ENCODE results near the gene PRKCA. TPM values are rescaled to one million over a fixed set of nuclear protein-coding genes. Genes with fewer than 3 reads are reported as not detected.

Gene PRKCA
- total RNA-seq, 2 experiments from 2014 or later, result 84.4 to 87.9 TPM

DNA sequence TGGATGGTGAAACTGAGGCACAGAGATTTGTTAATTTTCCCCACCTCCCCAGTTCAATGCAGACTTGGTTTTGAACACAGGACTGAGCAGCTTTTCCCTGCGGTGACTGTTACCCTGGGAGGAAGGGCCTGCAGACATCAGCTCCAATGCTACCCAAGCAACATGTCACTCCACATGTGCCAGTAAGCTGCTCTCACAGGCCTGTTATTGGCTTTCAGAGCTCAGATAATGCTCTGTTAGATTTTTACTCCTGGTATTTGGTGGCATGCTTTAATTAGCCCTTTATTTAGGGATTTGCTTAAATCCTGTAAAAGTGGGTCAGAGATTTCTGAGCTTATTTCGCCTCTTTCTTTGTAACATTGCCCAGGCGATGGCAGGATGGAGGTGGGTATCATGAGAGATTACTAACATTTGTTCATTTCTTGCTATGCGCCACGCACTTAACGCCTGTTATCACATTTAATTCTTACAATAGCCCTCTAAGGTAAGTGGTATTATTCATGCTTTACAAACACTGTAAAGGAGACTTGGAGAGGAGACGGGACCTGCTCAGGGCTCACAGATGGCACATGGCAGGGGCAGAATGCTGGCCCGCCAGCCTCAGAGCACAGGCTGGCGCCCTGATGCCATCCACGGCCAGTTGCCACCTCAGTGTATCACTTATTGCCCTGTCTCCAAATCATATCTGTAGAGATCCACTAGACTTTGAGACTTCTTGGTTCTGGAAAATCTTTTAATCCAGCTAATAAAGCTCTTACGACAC is 448.5 kb downstream of the PRKCA start:
- Mint-ChIP-seq H3K27me3 (no peaks in the 10 kb centered on the region), H3K4me1 (ENCODE audit: low read depth) (no peaks in the 10 kb centered on the region), H3K27ac (no peak overlapping the region), H3K9me3 (no peaks in the 10 kb centered on the region), H3K36me3 (ENCODE audit: low read depth) (peaks cover 21% of the 10 kb centered on the region), H3K4me3 (no peak overlapping the region)
- no peak for DNase-seq
- TF ChIP-seq, protein P1, sequence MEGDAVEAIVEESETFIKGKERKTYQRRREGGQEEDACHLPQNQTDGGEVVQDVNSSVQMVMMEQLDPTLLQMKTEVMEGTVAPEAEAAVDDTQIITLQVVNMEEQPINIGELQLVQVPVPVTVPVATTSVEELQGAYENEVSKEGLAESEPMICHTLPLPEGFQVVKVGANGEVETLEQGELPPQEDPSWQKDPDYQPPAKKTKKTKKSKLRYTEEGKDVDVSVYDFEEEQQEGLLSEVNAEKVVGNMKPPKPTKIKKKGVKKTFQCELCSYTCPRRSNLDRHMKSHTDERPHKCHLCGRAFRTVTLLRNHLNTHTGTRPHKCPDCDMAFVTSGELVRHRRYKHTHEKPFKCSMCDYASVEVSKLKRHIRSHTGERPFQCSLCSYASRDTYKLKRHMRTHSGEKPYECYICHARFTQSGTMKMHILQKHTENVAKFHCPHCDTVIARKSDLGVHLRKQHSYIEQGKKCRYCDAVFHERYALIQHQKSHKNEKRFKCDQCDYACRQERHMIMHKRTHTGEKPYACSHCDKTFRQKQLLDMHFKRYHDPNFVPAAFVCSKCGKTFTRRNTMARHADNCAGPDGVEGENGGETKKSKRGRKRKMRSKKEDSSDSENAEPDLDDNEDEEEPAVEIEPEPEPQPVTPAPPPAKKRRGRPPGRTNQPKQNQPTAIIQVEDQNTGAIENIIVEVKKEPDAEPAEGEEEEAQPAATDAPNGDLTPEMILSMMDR (IDR thresholded peaks at IDR 0.05), result no peak
- ATAC-seq, result no peak
- CTCF ChIA-PET, result interaction anchor here (0.9 kb wide), 1 partner anchor 14 kb away, joined by 3 read pairs; no protein-coding TSS in a partner anchor
- intact Hi-C loops (cut with micrococcal nuclease), result no loop called here
- POLR2A ChIA-PET, result no interaction called here

DNA sequence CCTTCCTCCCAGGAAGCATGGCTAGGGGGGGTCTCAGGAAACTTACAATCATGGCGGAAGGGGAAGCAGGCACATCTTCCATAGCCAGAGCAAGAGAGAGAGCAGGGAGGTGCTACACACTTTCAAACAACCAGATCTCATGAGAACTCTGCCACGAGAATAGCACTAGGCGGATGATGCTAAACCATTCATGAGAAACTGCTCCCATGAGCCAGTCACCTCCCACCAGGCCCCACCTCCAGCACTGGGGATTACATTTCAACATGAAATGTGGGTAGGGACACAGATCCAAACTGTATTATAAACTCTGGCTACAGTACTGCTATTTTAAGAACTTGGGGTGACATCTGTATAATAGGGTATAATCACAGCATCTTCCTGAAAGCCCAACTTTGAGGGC is 449.4 kb downstream of the PRKCA start:
- Mint-ChIP-seq H3K27me3 (no peaks in the 10 kb centered on the region), H3K4me3 (no peak overlapping the region), H3K9me3 (no peaks in the 10 kb centered on the region), H3K27ac (no peak overlapping the region), H3K36me3 (ENCODE audit: low read depth) (peaks cover 20% of the 10 kb centered on the region), H3K4me1 (ENCODE audit: low read depth) (no peaks in the 10 kb centered on the region)
- no peak for ATAC-seq
- TF ChIP-seq, protein P1 (IDR thresholded peaks at IDR 0.05), result no peak
- intact Hi-C loops (cut with micrococcal nuclease), result no loop called here
- ChIA-PET CTCF (interaction anchor here (0.9 kb wide), 1 partner anchor 15 kb away, joined by 3 read pairs; no protein-coding TSS in a partner anchor), POLR2A (no interaction called here)
- no peak for DNase-seq

DNA sequence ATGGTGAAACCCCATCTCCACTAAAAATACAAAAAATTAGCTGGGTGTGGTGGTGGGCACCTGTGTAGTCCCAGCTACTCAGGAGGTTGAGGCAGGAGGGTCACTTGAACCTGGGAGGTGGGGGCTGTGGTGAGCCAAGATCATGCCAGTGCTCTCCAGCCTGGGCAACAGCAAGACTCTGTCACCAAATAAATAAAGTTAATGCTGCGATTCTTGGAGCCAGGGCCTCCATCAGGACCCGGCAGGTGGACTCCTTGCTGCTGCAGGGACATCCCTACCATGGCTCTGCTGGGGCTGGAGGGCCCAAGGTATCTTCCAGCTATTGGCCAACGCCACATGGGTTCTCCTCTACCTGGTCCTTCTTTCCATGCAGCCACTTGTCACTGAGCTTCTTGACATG is 450.0 kb downstream of the PRKCA start:
- no peak for ATAC-seq
- H3K27ac Mint-ChIP-seq, result no peak overlapping the region
- TF ChIP-seq, protein P1 (IDR thresholded peaks at IDR 0.05), result no peak
- CTCF ChIA-PET, result no interaction called here
- peaks cover 23% of the 10 kb centered on the region for H3K36me3 Mint-ChIP-seq (ENCODE audit: low read depth)
- no peak for DNase-seq
- no peak overlapping the region for H3K4me3 Mint-ChIP-seq
- POLR2A ChIA-PET, result no interaction called here
- H3K27me3 Mint-ChIP-seq, result no peaks in the 10 kb centered on the region
- no peaks in the 10 kb centered on the region for H3K4me1 Mint-ChIP-seq (ENCODE audit: low read depth)
- intact Hi-C loops (cut with micrococcal nuclease), result no loop called here
- H3K9me3 Mint-ChIP-seq, result no peaks in the 10 kb centered on the region

DNA sequence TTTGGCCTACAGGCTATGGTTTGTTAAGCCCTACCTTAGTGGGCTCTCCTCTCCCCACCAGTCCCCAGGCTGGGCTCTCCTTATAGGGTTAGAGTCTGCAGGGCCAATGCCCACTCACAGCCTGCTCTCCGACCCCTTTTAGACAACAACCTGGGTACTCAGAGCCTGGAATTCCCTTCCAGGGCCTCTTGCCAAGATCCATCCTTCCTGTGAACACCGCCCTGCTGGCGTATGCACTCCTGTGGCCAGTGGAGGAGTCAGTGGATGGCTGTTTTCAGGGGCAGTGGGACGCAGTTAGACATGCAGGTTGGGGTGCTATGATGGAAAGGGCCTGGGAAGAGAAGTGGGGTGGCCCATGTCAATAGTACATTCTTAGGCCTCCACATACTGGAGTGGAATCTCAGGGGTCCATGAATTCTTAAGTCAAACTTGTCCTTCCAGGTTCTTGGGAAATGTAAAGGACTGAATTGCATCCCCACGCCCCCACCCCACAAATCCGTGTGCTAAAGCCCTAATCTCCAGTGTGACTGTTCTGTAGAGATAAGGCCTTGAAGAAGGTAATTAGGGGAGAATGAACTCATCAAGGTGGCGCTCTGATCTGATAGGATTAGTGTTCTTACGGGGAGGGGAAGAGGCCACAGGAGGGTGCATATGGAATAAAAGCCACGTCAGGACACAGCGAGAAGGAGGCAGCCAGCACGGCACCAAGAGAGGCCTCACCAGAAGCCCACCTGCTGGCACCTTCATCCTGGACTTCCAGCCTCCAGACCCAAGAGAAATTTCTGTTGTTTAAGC is 450.9 kb downstream of the PRKCA start:
- H3K9me3 Mint-ChIP-seq, result no peaks in the 10 kb centered on the region
- DNase-seq (no peak), ATAC-seq (no peak)
- POLR2A ChIA-PET, result no interaction called here
- peaks cover 20% of the 10 kb centered on the region for H3K36me3 Mint-ChIP-seq (ENCODE audit: low read depth)
- TF ChIP-seq, protein P1 (IDR thresholded peaks at IDR 0.05), result no peak
- no peaks in the 10 kb centered on the region for H3K27me3 Mint-ChIP-seq
- CTCF ChIA-PET, result no interaction called here
- H3K27ac Mint-ChIP-seq, result no peak overlapping the region
- H3K4me1 Mint-ChIP-seq (ENCODE audit: low read depth), result no peaks in the 10 kb centered on the region
- H3K4me3 Mint-ChIP-seq, result no peak overlapping the region
- intact Hi-C loops (cut with micrococcal nuclease), result no loop called here
